Keratinocyte (primary cell): ENCODE results near the gene SYCE3. TPM values are rescaled to one million over a fixed set of nuclear protein-coding genes. Genes with fewer than 3 reads are reported as not detected.

Source experiments
- DNase-seq: peaks from one replicate; pipeline ENCODE4 v3.0.0-alpha.2; 2011; ENCODE audit warnings: low read depth, missing footprints, low spot score
- FAIRE-seq: peaks from 2 replicates; lab custom pipeline; 2011; peaks lifted over from hg19 to GRCh38; lab: Jason Lieb, UNC
- H2AFZ ChIP-seq: 2 replicates; pipeline ENCODE4 v1.6.0; 2012; ENCODE audit warnings: low read length, control low read depth, inconsistent platforms; ENCODE audit not compliant: control insufficient read depth
- H3K27ac ChIP-seq: 2 replicates; pipeline ENCODE4 v1.5.1; 2011; ENCODE audit warnings: low read length; ENCODE audit not compliant: control insufficient read depth, insufficient read depth
- H3K27me3 ChIP-seq: 3 replicates; pipeline ENCODE4 v1.6.0; 2011; ENCODE audit warnings: low read length; ENCODE audit not compliant: control insufficient read depth, insufficient read depth; ENCODE audit errors: extremely low read depth
- H3K36me3 ChIP-seq, 2 experiments: 2 replicates in 1 of 2; 3 replicates in 1 of 2; pipeline ENCODE4 v1.5.1; 2011; ENCODE audit warnings: low read length in 2 of 2, mild to moderate bottlenecking in 1 of 2; ENCODE audit not compliant: control insufficient read depth in 2 of 2, insufficient read depth in 2 of 2; ENCODE audit errors: extremely low read depth in 1 of 2
- H3K4me1 ChIP-seq: 3 replicates; pipeline ENCODE4 v1.5.1; 2011; ENCODE audit warnings: low read length; ENCODE audit not compliant: control insufficient read depth, insufficient read depth; ENCODE audit errors: extremely low read depth
- H3K4me2 ChIP-seq: 3 replicates; pipeline ENCODE4 v1.6.0; 2011; ENCODE audit warnings: low read depth, low read length; ENCODE audit not compliant: control insufficient read depth, insufficient read depth; ENCODE audit errors: extremely low read depth
- H3K4me3 ChIP-seq, 3 experiments: fragments of 200-600 bp in 1 of 3; sonication (generic) in 1 of 3; 2 replicates in 2 of 3; 3 replicates in 1 of 3; pipeline ENCODE4 v1.5.1; 2011 to 2016; ENCODE audit warnings: low read length in 3 of 3, mild to moderate bottlenecking in 3 of 3, control low read depth in 2 of 3, inconsistent platforms in 1 of 3, low read depth in 1 of 3, mixed read lengths in 1 of 3, mixed run types in 1 of 3, moderate library complexity in 1 of 3; ENCODE audit not compliant: control insufficient read depth in 2 of 3, insufficient read depth in 2 of 3; ENCODE audit errors: extremely low read depth in 1 of 3
- H3K79me2 ChIP-seq: 2 replicates; pipeline ENCODE4 v1.6.0; 2012; ENCODE audit warnings: low read length; ENCODE audit not compliant: control insufficient read depth, insufficient read depth
- H3K9ac ChIP-seq: 3 replicates; pipeline ENCODE4 v1.6.0; 2011; ENCODE audit warnings: low read length; ENCODE audit not compliant: control insufficient read depth, insufficient read depth; ENCODE audit errors: extremely low read depth
- H3K9me1 ChIP-seq: 3 replicates; pipeline ENCODE4 v1.6.0; 2011; ENCODE audit warnings: low read length; ENCODE audit not compliant: control insufficient read depth, insufficient read depth; ENCODE audit errors: extremely low read depth
- H3K9me3 ChIP-seq: 2 replicates; pipeline ENCODE4 v1.5.1; 2012; ENCODE audit warnings: low read depth, low read length; ENCODE audit not compliant: control insufficient read depth
- H4K20me1 ChIP-seq: 3 replicates; pipeline ENCODE4 v1.6.0; 2011; ENCODE audit warnings: low read length; ENCODE audit not compliant: control insufficient read depth, insufficient read depth; ENCODE audit errors: extremely low read depth
- CTCF ChIP-seq, 3 experiments: IDR thresholded peaks in 1 of 3; conservative IDR thresholded peaks in 1 of 3; optimal IDR thresholded peaks in 1 of 3; 2 replicates in 2 of 3; 3 replicates in 1 of 3; pipeline versions ENCODE3 to v1.5.1; 2011; ENCODE audit warnings: low read length in 3 of 3, mild to moderate bottlenecking in 3 of 3, moderate library complexity in 2 of 3, control low read depth in 1 of 3, inconsistent platforms in 1 of 3; ENCODE audit not compliant: insufficient read depth in 2 of 3; ENCODE audit errors: extremely low read depth in 1 of 3
- EZH2 ChIP-seq: IDR thresholded peaks from one replicate; pipeline ENCODE4 v1.6.1; 2012; ENCODE audit warnings: inconsistent platforms, mild to moderate bottlenecking, low read length, moderate library complexity
- dilution Hi-C: fragments of 300-500 bp; cut with MboI; formaldehyde crosslinking; loops from one replicate; pipeline ENCODE4 v1.7.0; 2020; ENCODE audit warnings: low sequenced_read_pairs; ENCODE audit not compliant: extremely low pct_ligation_motif_present
- polyA plus RNA-seq, 5 experiments: library from polyadenylated mRNA; depleted of rRNA in 3 of 5; stranded (reverse) in 3 of 5; stranded (forward) in 1 of 5; unstranded in 1 of 5; fragments of >200 nt; gene quantifications; 1 replicate in 1 of 5; 2 replicates in 3 of 5; 3 replicates in 1 of 5; pipeline versions ENCODE4 v1.2.1 to v1.2.3, GENCODE V29; 2011 to 2012; ENCODE audit warnings: missing spikeins in 2 of 5, low read depth in 1 of 5, low replicate concordance in 1 of 5

The SYCE3 gene
- polyA plus RNA-seq, 1 donor (not counting 4 experiments of a cell fraction or from before 2014, with no cell fraction given) = 0.17 TPM

- H3K4me2 ChIP-seq = peak overlapping the region; percentile 85
- peaks cover 5% of the 10 kb centered on the region for H3K79me2 ChIP-seq
- H4K20me1 ChIP-seq = no peaks in the 10 kb centered on the region
- H3K27ac ChIP-seq = no peak overlapping the region
- no peak overlapping the region for H2AFZ ChIP-seq
- DNase-seq (no peak), FAIRE-seq (no peak)
- dilution Hi-C loops = no loop called here
- peak overlapping the region; percentile 60 for H3K9ac ChIP-seq
- H3K9me3 ChIP-seq = no peaks in the 10 kb centered on the region
- H3K27me3 ChIP-seq = peaks cover 11% of the 10 kb centered on the region
- peaks cover 15% of the 10 kb centered on the region for H3K4me1 ChIP-seq
- H3K9me1 ChIP-seq = no peaks in the 10 kb centered on the region
- peak overlapping the region; percentile 50 to 79 (median 58) for H3K4me3 ChIP-seq
- peaks cover 0 to 2% of the 10 kb centered on the region in 2 experiments for H3K36me3 ChIP-seq
- TF ChIP-seq CTCF (optimal IDR thresholded peaks at IDR 0.05 in 1 of 3, IDR thresholded peaks at IDR 0.05 in 1 of 3, conservative IDR thresholded peaks at IDR 0.05 in 1 of 3; ENCODE audit: extremely low read depth in 1 of 3, insufficient read depth in 2 of 3, low read length in 3 of 3) = no peak
- no peak for TF ChIP-seq EZH2
Observed at GRCh38 chr22:50529416-50529896, 33.3 kb downstream of the SYCE3 start.

GRCh38 chr22:50528682-50529415, 33.9 kb downstream of the SYCE3 start:
- H3K9ac ChIP-seq = peak overlapping the region; percentile 60
- FAIRE-seq (no peak), DNase-seq (no peak)
- peaks cover 11% of the 10 kb centered on the region for H3K79me2 ChIP-seq
- peaks cover 11% of the 10 kb centered on the region for H3K27me3 ChIP-seq
- H4K20me1 ChIP-seq = no peaks in the 10 kb centered on the region
- H3K4me2 ChIP-seq = peak overlapping the region; percentile 85
- H3K27ac ChIP-seq = no peak overlapping the region
- H3K9me3 ChIP-seq = no peaks in the 10 kb centered on the region
- H3K9me1 ChIP-seq = no peaks in the 10 kb centered on the region
- dilution Hi-C loops = no loop called here
- H3K4me1 ChIP-seq = peaks cover 21% of the 10 kb centered on the region
- peaks cover 2 to 5% of the 10 kb centered on the region in 2 experiments for H3K36me3 ChIP-seq
- H3K4me3 ChIP-seq = peak overlapping the region in 2 of 3 experiments; percentile 50 to 58
- H2AFZ ChIP-seq = no peak overlapping the region
- TF ChIP-seq EZH2 (no peak), CTCF (optimal IDR thresholded peaks at IDR 0.05 in 1 of 3, IDR thresholded peaks at IDR 0.05 in 1 of 3, conservative IDR thresholded peaks at IDR 0.05 in 1 of 3; ENCODE audit: extremely low read depth in 1 of 3, insufficient read depth in 2 of 3, low read length in 3 of 3) (no peak)
